Astrocyte (in vitro differentiated cells and primary cell): ENCODE measurements around the gene COX7B. TPM values are rescaled to one million over a fixed set of nuclear protein-coding genes. Genes with fewer than 3 reads are reported as not detected.
A peak's percentile ranks its signal among the peaks of the same experiment; 100 is the strongest.

ENCODE experiments used
- DNase-seq: peaks from one replicate; pipeline ENCODE4 v3.0.0-alpha.2; 2010; ENCODE audit warnings: low read depth
- FAIRE-seq: peaks from 2 replicates; lab custom pipeline; 2011; peaks lifted over from hg19 to GRCh38; lab: Jason Lieb, UNC
- H2AFZ ChIP-seq: 2 replicates; pipeline ENCODE4 v1.6.0; 2012; ENCODE audit warnings: low read depth, low read length, inconsistent platforms
- H3K27ac ChIP-seq: 2 replicates; pipeline ENCODE4 v1.5.1; 2011; ENCODE audit warnings: low read depth, low read length, inconsistent platforms
- H3K27me3 ChIP-seq: 2 replicates; pipeline ENCODE4 v1.6.0; 2011; ENCODE audit warnings: low read length, inconsistent platforms; ENCODE audit not compliant: insufficient read depth
- H3K36me3 ChIP-seq: 2 replicates; pipeline ENCODE4 v1.5.1; 2011; ENCODE audit warnings: low read length, inconsistent platforms; ENCODE audit not compliant: insufficient read depth
- H3K4me1 ChIP-seq: 2 replicates; pipeline ENCODE4 v1.5.1; 2011; ENCODE audit warnings: low read length, inconsistent platforms; ENCODE audit not compliant: insufficient read depth
- H3K4me2 ChIP-seq: 2 replicates; pipeline ENCODE4 v1.6.0; 2012; ENCODE audit warnings: low read length, inconsistent platforms
- H3K4me3 ChIP-seq: 2 replicates; pipeline ENCODE4 v1.5.1; 2011; ENCODE audit warnings: low read depth, mild to moderate bottlenecking, low read length, inconsistent platforms; ENCODE audit not compliant: insufficient read depth
- H3K79me2 ChIP-seq: 2 replicates; pipeline ENCODE4 v1.6.0; 2012; ENCODE audit warnings: mild to moderate bottlenecking, low read length, inconsistent platforms; ENCODE audit not compliant: insufficient read depth
- H3K9ac ChIP-seq: 2 replicates; pipeline ENCODE4 v1.6.0; 2012; ENCODE audit warnings: mild to moderate bottlenecking, low read length, inconsistent platforms
- H3K9me3 ChIP-seq: 2 replicates; pipeline ENCODE4 v1.5.1; 2012; ENCODE audit warnings: low read depth, mild to moderate bottlenecking, low read length, inconsistent platforms; ENCODE audit not compliant: insufficient read depth
- H4K20me1 ChIP-seq: 2 replicates; pipeline ENCODE4 v1.6.0; 2012; ENCODE audit warnings: low read length, inconsistent platforms; ENCODE audit not compliant: insufficient read depth
- H3K27ac Mint-ChIP-seq: one replicate; pipeline ENCODE4 v1.8.0; 2021; ENCODE audit warnings: mild to moderate bottlenecking, mixed read lengths; ENCODE audit not compliant: unreplicated experiment
- H3K27me3 Mint-ChIP-seq: one replicate; pipeline ENCODE4 v1.8.0; 2021; ENCODE audit warnings: low read depth, mixed read lengths; ENCODE audit not compliant: unreplicated experiment
- H3K36me3 Mint-ChIP-seq: one replicate; pipeline ENCODE4 v1.8.0; 2021; ENCODE audit warnings: low read depth, mixed read lengths; ENCODE audit not compliant: unreplicated experiment
- H3K4me1 Mint-ChIP-seq: one replicate; pipeline ENCODE4 v1.8.0; 2021; ENCODE audit warnings: low read depth, mixed read lengths; ENCODE audit not compliant: unreplicated experiment
- H3K4me3 Mint-ChIP-seq: one replicate; pipeline ENCODE4 v1.8.0; 2021; ENCODE audit warnings: mild to moderate bottlenecking, moderate library complexity, mixed read lengths; ENCODE audit not compliant: unreplicated experiment
- H3K9me3 Mint-ChIP-seq: one replicate; pipeline ENCODE4 v1.8.0; 2021; ENCODE audit warnings: mild to moderate bottlenecking, mixed read lengths; ENCODE audit not compliant: unreplicated experiment
- CTCF ChIP-seq: IDR thresholded peaks from 2 replicates; pipeline ENCODE4 v1.5.1; 2011; ENCODE audit warnings: low read depth, mild to moderate bottlenecking, inconsistent platforms, low read length, moderate library complexity; ENCODE audit not compliant: insufficient read depth
- EZH2 ChIP-seq: IDR thresholded peaks from 2 replicates; pipeline ENCODE4 v1.6.1; 2012; ENCODE audit warnings: mild to moderate bottlenecking, low read length, inconsistent platforms; ENCODE audit not compliant: insufficient read depth
- total RNA-seq: library from RNA; stranded (reverse); gene quantifications from 2 replicates; pipeline ENCODE4 v1.2.1, GENCODE V29; 2021

Gene COX7B
- total RNA-seq, 1 donor from 2014 or later: 246 TPM

GRCh38 chrX:77930581-77930980 is 31.3 kb downstream of the COX7B start:
- Histone ChIP-seq H3K27ac (no peak overlapping the region), H3K36me3 (no peaks in the 10 kb centered on the region), H3K4me1 (no peaks in the 10 kb centered on the region), H4K20me1 (no peaks in the 10 kb centered on the region), H3K79me2 (no peaks in the 10 kb centered on the region), H3K27me3 (no peaks in the 10 kb centered on the region), H3K4me2 (no peak overlapping the region), H3K9ac (no peak overlapping the region), H3K4me3 (no peak overlapping the region), H2AFZ (no peak overlapping the region), H3K9me3 (no peaks in the 10 kb centered on the region)
- H3K9me3 Mint-ChIP-seq: peaks cover 3% of the 10 kb centered on the region
- DNase-seq: no peak
- no peaks in the 10 kb centered on the region for H3K36me3 Mint-ChIP-seq
- TF ChIP-seq EZH2 (no peak), CTCF (no peak)
- no peaks in the 10 kb centered on the region for H3K27me3 Mint-ChIP-seq
- H3K4me1 Mint-ChIP-seq: no peaks in the 10 kb centered on the region
- H3K27ac Mint-ChIP-seq: no peak overlapping the region
- no peak for FAIRE-seq
- H3K4me3 Mint-ChIP-seq: no peak overlapping the region

GRCh38 chrX:77935886-77936285 is 36.6 kb downstream of the COX7B start:
- peaks cover 3% of the 10 kb centered on the region for H3K9me3 Mint-ChIP-seq
- H2AFZ ChIP-seq: no peak overlapping the region
- TF ChIP-seq CTCF (no peak), EZH2 (no peak)
- H3K9me3 ChIP-seq: no peaks in the 10 kb centered on the region
- DNase-seq (peak; percentile 20), FAIRE-seq (no peak)
- no peaks in the 10 kb centered on the region for H4K20me1 ChIP-seq
- H3K27me3 ChIP-seq: no peaks in the 10 kb centered on the region
- H3K36me3 Mint-ChIP-seq: no peaks in the 10 kb centered on the region
- no peak overlapping the region for H3K4me2 ChIP-seq
- no peak overlapping the region for H3K27ac ChIP-seq
- H3K4me1 Mint-ChIP-seq: no peaks in the 10 kb centered on the region
- H3K27me3 Mint-ChIP-seq: no peaks in the 10 kb centered on the region
- H3K79me2 ChIP-seq: no peaks in the 10 kb centered on the region
- H3K9ac ChIP-seq: no peak overlapping the region
- no peak overlapping the region for H3K4me3 ChIP-seq
- H3K36me3 ChIP-seq: no peaks in the 10 kb centered on the region
- H3K4me1 ChIP-seq: no peaks in the 10 kb centered on the region
- H3K4me3 Mint-ChIP-seq: no peak overlapping the region
- H3K27ac Mint-ChIP-seq: no peak overlapping the region

GRCh38 chrX:77936299-77936698 is 37.0 kb downstream of the COX7B start:
- no peak overlapping the region for H3K27ac ChIP-seq
- DNase-seq: no peak
- peak; percentile 84 for FAIRE-seq
- H3K9ac ChIP-seq: no peak overlapping the region
- no peaks in the 10 kb centered on the region for H3K9me3 ChIP-seq
- Mint-ChIP-seq H3K4me1 (no peaks in the 10 kb centered on the region), H3K27me3 (no peaks in the 10 kb centered on the region), H3K4me3 (no peak overlapping the region), H3K36me3 (no peaks in the 10 kb centered on the region), H3K27ac (no peak overlapping the region), H3K9me3 (peaks cover 3% of the 10 kb centered on the region)
- H3K36me3 ChIP-seq: no peaks in the 10 kb centered on the region
- H3K4me2 ChIP-seq: no peak overlapping the region
- H3K27me3 ChIP-seq: no peaks in the 10 kb centered on the region
- no peaks in the 10 kb centered on the region for H3K4me1 ChIP-seq
- H3K79me2 ChIP-seq: no peaks in the 10 kb centered on the region
- H4K20me1 ChIP-seq: no peaks in the 10 kb centered on the region
- TF ChIP-seq EZH2: no peak
- TF ChIP-seq CTCF: no peak
- no peak overlapping the region for H3K4me3 ChIP-seq
- no peak overlapping the region for H2AFZ ChIP-seq
